Stomach (tissue), 9 donors: ENCODE measurements around the gene CNTD1. TPM values are rescaled to one million over a fixed set of nuclear protein-coding genes. Genes with fewer than 3 reads are reported as not detected.

ENCODE experiments used
- DNase-seq, 2 donors: peaks; one replicate each; pipeline versions ENCODE4 v3.0.0 to v3.0.0-alpha.2; 2013 to 2019
- H3K27ac ChIP-seq, 5 donors: fragments of 200-600 bp in 4 of 5; sonication (generic) in 4 of 5; one replicate each; pipeline ENCODE4 v1.5.1; 2013 to 2019; ENCODE audit warnings: mild to moderate bottlenecking in 1 of 5, moderate library complexity in 1 of 5
- H3K27me3 ChIP-seq, 3 donors: fragments of 200-600 bp; sonication (generic); one replicate each; pipeline ENCODE4 v1.5.1; 2017 to 2019; ENCODE audit warnings: mixed run types in 1 of 3
- H3K36me3 ChIP-seq, 4 donors: fragments of 200-600 bp; sonication (generic); 1 replicate in 3 of 4; 2 replicates in 1 of 4; pipeline ENCODE4 v1.5.1; 2016 to 2019
- H3K4me1 ChIP-seq, 4 donors: fragments of 200-600 bp; sonication (generic); one replicate each; pipeline ENCODE4 v1.5.1; 2016 to 2019
- H3K4me3 ChIP-seq, 4 donors: fragments of 200-600 bp; sonication (generic) in 3 of 4; one replicate each; pipeline ENCODE4 v1.5.1; 2016 to 2019; ENCODE audit warnings: mild to moderate bottlenecking in 1 of 4
- H3K9me3 ChIP-seq, 4 donors: fragments of 200-600 bp; sonication (generic); one replicate each; pipeline ENCODE4 v1.5.1; 2016 to 2019
- EP300 ChIP-seq: sonication (generic); formaldehyde crosslinking; IDR thresholded peaks from one replicate; pipeline ENCODE4 v1.6.1; 2017; ENCODE audit warnings: antibody characterized with exemption
- POLR2A ChIP-seq, 4 donors: fragments of 450-650 bp; IDR thresholded peaks; one replicate each; pipeline ENCODE4 v1.6.1; 2016; ENCODE audit warnings: antibody characterized with exemption in 4 of 4, control low read depth in 2 of 4, mild to moderate bottlenecking in 1 of 4, moderate library complexity in 1 of 4
- POLR2AphosphoS5 ChIP-seq, 3 donors: sonication (generic); formaldehyde crosslinking; IDR thresholded peaks; one replicate each; pipeline ENCODE4 v1.6.1; 2016; ENCODE audit warnings: antibody characterized with exemption in 3 of 3
- WGBS, 5 donors: extraction: QIAGEN DNeasy Blood & Tissue Kit in 3 of 5; methylation state at CpG; one replicate each; pipeline versions ENCODE4 v1.1.5 to v1.1.7; 2013 to 2018; 5-methylcytosine and 5-hydroxymethylcytosine counted together
- intact Hi-C: fragments of 100-400 bp; cut with DNase I; formaldehyde crosslinking; loops from one replicate; pipeline ENCODE4 v1.15.1; 2023; ENCODE audit warnings: low total_unique reads
- polyA plus RNA-seq, 3 donors: library from polyadenylated mRNA; stranded (reverse); fragments of 200-250 nt; gene quantifications; one replicate each; pipeline ENCODE4 v1.2.3, GENCODE V29; 2013
- total RNA-seq, 5 donors: library from RNA; depleted of rRNA; stranded (reverse); fragments of >200 nt; gene quantifications; one replicate each; pipeline versions ENCODE4 v1.1.0 to v1.2.3, GENCODE V29; 2014 to 2016
- TF ChIP-seq, protein P1 (sequence below), 7 experiments: fragments of 450-650 bp in 4 of 7; fragments of 200-600 bp in 3 of 7; sonication (generic) in 3 of 7; IDR thresholded peaks; one replicate each; pipeline ENCODE4 v1.5.1; 2016 to 2019; ENCODE audit warnings: antibody characterized with exemption in 7 of 7, control low read depth in 2 of 7, mild to moderate bottlenecking in 1 of 7
- donor health status: healthy with polysubstance abuse.
- donor health status: Bipolar disorder and iron deficiency.
- donor health status: healthy.

Gene CNTD1
- total and polyA plus RNA-seq, 8 donors = 0.29 to 2.4 (median 1.3) TPM; not detected in 2

DNA sequence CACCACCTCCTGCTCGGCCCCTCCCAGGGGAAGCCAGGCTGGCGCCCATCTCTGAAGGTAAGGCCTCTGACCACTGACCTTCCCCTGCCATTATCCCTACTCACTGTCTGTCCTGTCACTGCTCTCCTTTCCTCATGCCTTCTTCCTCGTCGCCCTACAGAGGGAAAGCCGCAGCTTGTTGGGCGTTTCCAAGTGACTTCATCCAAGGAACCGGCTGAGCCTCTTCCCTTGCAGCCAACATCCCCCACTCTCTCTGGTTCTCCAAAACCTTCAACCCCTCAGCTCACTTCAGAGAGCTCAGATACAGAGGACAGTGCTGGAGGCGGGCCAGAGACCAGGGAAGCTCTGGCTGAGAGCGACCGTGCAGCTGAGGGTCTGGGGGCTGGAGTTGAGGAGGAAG lies 3.2 kb upstream of the CNTD1 start:
- TF ChIP-seq, protein P1, sequence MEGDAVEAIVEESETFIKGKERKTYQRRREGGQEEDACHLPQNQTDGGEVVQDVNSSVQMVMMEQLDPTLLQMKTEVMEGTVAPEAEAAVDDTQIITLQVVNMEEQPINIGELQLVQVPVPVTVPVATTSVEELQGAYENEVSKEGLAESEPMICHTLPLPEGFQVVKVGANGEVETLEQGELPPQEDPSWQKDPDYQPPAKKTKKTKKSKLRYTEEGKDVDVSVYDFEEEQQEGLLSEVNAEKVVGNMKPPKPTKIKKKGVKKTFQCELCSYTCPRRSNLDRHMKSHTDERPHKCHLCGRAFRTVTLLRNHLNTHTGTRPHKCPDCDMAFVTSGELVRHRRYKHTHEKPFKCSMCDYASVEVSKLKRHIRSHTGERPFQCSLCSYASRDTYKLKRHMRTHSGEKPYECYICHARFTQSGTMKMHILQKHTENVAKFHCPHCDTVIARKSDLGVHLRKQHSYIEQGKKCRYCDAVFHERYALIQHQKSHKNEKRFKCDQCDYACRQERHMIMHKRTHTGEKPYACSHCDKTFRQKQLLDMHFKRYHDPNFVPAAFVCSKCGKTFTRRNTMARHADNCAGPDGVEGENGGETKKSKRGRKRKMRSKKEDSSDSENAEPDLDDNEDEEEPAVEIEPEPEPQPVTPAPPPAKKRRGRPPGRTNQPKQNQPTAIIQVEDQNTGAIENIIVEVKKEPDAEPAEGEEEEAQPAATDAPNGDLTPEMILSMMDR (IDR thresholded peaks at IDR 0.05) = no peak
- no peak for TF ChIP-seq EP300
- no peak for TF ChIP-seq POLR2A (IDR thresholded peaks at IDR 0.05)
- TF ChIP-seq POLR2AphosphoS5 (IDR thresholded peaks at IDR 0.05) = no peak
- Histone ChIP-seq H3K27ac (peak overlapping the region in 2 of 5 donors; percentile 21 to 31), H3K27me3 (no peaks in the 10 kb centered on the region), H3K4me3 (no peak overlapping the region), H3K9me3 (no peaks in the 10 kb centered on the region), H3K4me1 (peaks cover 14 to 36% (median 27%) of the 10 kb centered on the region in 4 donors), H3K36me3 (peaks cover 0 to 28% (median 17%) of the 10 kb centered on the region in 4 donors)
- no peak for DNase-seq
- intact Hi-C loops = no loop called here
- WGBS, 5 donors = 79 to 87% (median 85%) methylated on average over 10 of the region's 10 CpGs

DNA sequence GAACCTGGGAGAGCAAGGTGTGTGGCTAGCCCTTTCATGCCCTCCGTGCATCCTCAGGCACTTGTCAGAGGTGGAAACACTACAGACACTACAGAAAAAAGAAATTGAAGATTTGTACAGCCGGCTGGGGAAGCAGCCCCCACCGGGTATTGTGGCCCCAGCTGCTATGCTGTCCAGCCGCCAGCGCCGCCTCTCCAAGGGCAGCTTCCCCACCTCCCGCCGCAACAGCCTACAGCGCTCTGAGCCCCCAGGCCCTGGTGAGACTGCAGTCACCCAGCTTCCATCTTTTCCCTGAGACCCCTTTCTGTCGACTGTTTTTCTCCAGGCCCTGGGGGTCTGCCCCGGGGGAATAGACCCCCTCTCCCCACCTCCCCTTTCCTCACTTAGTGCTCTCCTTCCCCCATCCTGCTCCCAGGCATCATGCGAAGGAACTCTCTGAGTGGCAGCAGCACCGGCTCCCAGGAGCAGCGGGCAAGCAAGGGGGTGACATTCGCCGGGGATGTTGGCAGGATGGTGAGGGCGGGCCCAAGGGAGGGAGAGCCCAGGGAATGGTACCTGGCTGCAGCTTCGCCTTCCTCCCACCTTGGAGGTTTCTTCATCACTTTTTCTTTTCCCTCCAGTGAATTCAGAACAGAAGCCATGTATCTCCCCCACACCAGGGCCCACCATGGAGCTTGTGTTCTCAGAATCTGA lies 2.4 kb upstream of the CNTD1 start:
- intact Hi-C loops = no loop called here
- H3K4me1 ChIP-seq = peaks cover 14 to 36% (median 27%) of the 10 kb centered on the region in 4 donors
- H3K36me3 ChIP-seq = peaks cover 0 to 28% (median 17%) of the 10 kb centered on the region in 4 donors
- H3K27ac ChIP-seq = peak overlapping the region; percentile 87 to 91 (median 89)
- H3K27me3 ChIP-seq = no peaks in the 10 kb centered on the region
- TF ChIP-seq POLR2AphosphoS5 (IDR thresholded peaks at IDR 0.05) (no peak), POLR2A (IDR thresholded peaks at IDR 0.05) (no peak), EP300 (no peak)
- TF ChIP-seq, protein P1 (IDR thresholded peaks at IDR 0.05) = no peak
- H3K9me3 ChIP-seq = no peaks in the 10 kb centered on the region
- no peak for DNase-seq
- no peak overlapping the region for H3K4me3 ChIP-seq
- 85 to 93% (median 91%) methylated on average over 14 to 18 of the region's 18 CpGs for WGBS, 5 donors

DNA sequence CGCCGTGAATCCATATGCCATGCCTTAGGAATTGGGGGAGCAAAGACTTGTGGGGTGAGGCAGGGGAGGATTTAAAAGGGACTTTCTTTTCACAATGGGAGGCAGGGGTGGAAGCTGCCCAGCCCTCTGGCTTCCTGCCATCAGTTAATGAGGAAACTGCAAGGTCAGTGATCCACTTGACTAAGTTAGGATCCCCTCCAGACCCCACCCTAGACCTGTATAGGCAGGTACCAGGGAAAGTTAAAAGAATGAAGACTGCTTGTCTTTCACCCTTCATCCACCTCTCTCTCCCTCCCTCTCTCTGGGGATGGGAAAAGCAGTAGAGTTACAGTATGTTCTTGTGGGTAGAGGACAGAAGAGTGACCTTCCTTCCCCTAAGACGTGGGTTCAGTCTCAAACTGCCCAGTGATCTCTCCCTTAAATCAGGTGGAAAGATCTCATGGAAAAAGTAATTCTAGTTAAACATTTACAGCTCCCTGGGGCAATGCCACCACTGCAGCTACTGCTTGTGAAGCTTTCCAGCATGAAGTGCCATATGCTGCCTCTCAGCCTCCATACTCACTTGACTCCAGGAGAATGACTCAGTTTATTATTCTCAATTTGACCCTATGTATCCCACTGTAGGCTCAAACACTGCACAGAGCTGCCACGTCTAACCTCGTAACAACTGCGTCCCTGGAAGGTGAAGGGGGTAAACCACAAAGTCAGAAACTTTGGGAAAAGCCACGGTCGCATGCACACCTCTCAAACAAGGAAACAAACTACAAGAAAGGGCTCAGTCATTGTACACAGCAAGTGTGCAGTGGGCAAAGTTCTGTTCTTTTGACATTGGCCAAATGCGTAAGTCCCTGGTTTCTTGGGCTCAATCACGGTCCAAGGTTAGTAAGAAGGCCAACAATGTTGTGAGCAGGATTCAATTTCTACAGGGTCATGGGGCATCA lies 1.3 kb upstream of the CNTD1 start:
- no peaks in the 10 kb centered on the region for H3K9me3 ChIP-seq
- peaks cover 14 to 38% (median 27%) of the 10 kb centered on the region in 4 donors for H3K4me1 ChIP-seq
- TF ChIP-seq POLR2AphosphoS5 (IDR thresholded peaks at IDR 0.05) = peak in 2 of 3 donors; percentile 41 to 88
- TF ChIP-seq POLR2A (IDR thresholded peaks at IDR 0.05) = peak in 1 of 4 donors; percentile 44
- TF ChIP-seq, protein P1 (IDR thresholded peaks at IDR 0.05) = no peak
- no peak for TF ChIP-seq EP300
- DNase-seq = peak; percentile 56 to 69
- H3K27ac ChIP-seq = peak overlapping the region; percentile 87 to 91 (median 89)
- H3K27me3 ChIP-seq = no peaks in the 10 kb centered on the region
- intact Hi-C loops = no loop called here
- peak overlapping the region; percentile 73 to 96 (median 84) for H3K4me3 ChIP-seq
- WGBS, 5 donors = 31 to 66% (median 36%) methylated on average over 10 of the region's 10 CpGs
- peaks cover 0 to 28% (median 17%) of the 10 kb centered on the region in 4 donors for H3K36me3 ChIP-seq

DNA sequence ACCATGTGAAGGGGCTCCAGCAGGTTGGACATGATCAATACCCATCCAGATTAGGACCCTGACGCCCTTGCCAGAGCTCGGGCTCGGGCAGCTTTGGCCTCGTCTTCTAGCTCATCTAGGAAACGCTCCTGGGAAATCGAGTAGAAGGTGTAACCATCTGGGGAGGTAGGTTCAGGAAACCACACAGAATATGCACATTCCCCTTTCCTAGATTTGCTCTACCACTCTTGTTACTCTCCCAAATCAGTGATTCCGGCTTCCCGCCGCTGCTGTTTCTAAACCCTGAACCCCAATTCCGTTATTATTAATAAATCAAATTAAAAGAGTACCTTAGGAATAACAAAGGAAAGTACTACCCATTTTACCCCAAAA lies 664 bp upstream of the CNTD1 start:
- Histone ChIP-seq H3K27ac (peak overlapping the region; percentile 87 to 91 (median 89)), H3K9me3 (no peaks in the 10 kb centered on the region), H3K36me3 (peaks cover 0 to 28% (median 17%) of the 10 kb centered on the region in 4 donors), H3K4me3 (peak overlapping the region; percentile 73 to 96 (median 84)), H3K4me1 (peaks cover 14 to 45% (median 29%) of the 10 kb centered on the region in 4 donors), H3K27me3 (no peaks in the 10 kb centered on the region)
- WGBS, 5 donors = 7 to 25% (median 11%) methylated on average over 10 of the region's 10 CpGs
- intact Hi-C loops = no loop called here
- TF ChIP-seq EP300 (no peak), POLR2A (IDR thresholded peaks at IDR 0.05) (no peak), POLR2AphosphoS5 (IDR thresholded peaks at IDR 0.05) (no peak)
- TF ChIP-seq, protein P1 (IDR thresholded peaks at IDR 0.05) = no peak
- DNase-seq = no peak
